ENCODE measurements around the gene HPS6. TPM values are rescaled to one million over a fixed set of nuclear protein-coding genes. Genes with fewer than 3 reads are reported as not detected.
A peak's percentile ranks its signal among the peaks of the same experiment; 100 is the strongest.

Gene HPS6
- total and polyA plus RNA-seq, 11 donors: 7.6 to 23.1 (median 12.4) TPM

DNA sequence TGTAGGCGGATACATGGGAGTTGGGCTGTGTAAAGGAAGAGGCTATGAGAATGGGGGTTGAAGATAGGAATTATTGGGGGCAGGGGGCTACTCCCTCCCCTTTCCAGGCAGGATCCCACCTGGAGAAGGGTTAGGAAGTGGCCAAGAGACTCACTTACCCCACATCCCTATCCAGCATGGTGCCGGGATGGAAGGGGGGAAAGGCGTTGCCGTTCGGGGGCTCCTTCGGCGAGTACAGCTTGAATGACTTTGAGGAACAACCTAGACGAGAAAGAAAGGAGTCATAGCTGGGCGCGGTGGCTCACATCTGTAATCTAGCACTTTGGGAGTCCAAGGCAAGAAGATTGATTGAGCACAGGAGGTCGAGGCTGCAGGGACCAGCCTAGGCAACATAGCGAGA lies 46.1 kb downstream of the HPS6 start:
- Histone ChIP-seq H3K4me1 (peaks cover 0 to 40% (median 34%) of the 10 kb centered on the region in 12 donors), H3K9me3 (no peaks in the 10 kb centered on the region), H3K27me3 (no peaks in the 10 kb centered on the region), H3K27ac (no peak overlapping the region), H3K36me3 (peaks cover 3 to 57% (median 55%) of the 10 kb centered on the region in 9 donors), H3K4me3 (no peak overlapping the region)
- intact Hi-C loops (cut with DNase I): loop anchor here in 1 of 10 donors (5.0 kb wide), 1 partner anchor 39 kb away; no protein-coding TSS in a partner anchor
- ATAC-seq (no peak), DNase-seq (no peak)
- no peak for TF ChIP-seq POLR2A (IDR thresholded peaks at IDR 0.05)
- TF ChIP-seq, protein P1, sequence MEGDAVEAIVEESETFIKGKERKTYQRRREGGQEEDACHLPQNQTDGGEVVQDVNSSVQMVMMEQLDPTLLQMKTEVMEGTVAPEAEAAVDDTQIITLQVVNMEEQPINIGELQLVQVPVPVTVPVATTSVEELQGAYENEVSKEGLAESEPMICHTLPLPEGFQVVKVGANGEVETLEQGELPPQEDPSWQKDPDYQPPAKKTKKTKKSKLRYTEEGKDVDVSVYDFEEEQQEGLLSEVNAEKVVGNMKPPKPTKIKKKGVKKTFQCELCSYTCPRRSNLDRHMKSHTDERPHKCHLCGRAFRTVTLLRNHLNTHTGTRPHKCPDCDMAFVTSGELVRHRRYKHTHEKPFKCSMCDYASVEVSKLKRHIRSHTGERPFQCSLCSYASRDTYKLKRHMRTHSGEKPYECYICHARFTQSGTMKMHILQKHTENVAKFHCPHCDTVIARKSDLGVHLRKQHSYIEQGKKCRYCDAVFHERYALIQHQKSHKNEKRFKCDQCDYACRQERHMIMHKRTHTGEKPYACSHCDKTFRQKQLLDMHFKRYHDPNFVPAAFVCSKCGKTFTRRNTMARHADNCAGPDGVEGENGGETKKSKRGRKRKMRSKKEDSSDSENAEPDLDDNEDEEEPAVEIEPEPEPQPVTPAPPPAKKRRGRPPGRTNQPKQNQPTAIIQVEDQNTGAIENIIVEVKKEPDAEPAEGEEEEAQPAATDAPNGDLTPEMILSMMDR (IDR thresholded peaks at IDR 0.05): no peak
- 91 to 94% (median 93%) methylated on average over 11 to 12 of the region's 12 CpGs for WGBS, 4 donors

DNA sequence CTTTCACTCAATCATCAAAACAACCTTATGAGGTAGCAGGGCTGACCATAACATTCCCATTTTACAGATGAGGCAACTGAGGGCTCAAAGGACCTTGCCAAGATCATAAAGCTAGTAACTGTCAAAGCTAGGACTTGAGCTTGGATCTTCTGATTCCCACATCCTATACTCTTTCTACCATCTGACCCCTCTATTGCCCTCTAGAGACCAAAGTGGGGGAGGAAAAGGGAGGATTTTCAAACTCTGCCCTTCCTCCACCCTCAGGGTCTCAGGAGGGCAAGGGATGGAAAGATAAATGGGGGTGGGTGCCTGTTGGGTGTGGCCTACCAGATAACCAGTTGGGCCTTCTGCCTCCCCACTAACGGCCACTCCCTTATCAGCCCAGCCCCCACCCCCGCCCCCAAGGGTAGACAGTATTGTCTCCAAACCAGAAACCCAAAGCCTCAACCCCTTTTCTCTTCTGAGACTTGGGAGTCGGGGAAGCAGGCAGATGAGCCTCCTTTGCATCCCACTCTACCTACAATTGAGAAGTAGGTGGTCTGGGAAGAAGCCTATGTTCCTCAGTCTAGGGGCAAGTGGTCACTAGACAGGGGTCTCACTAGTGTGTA lies 47.2 kb downstream of the HPS6 start:
- Histone ChIP-seq H3K4me3 (peak overlapping the region in 1 of 12 donors; percentile 72), H3K9me3 (no peaks in the 10 kb centered on the region), H3K4me1 (peaks cover 0 to 50% (median 44%) of the 10 kb centered on the region in 12 donors), H3K36me3 (peaks cover 3 to 47% (median 46%) of the 10 kb centered on the region in 9 donors), H3K27me3 (no peaks in the 10 kb centered on the region), H3K27ac (no peak overlapping the region)
- ATAC-seq (no peak), DNase-seq (no peak)
- no peak for TF ChIP-seq POLR2A (IDR thresholded peaks at IDR 0.05)
- TF ChIP-seq, protein P1 (IDR thresholded peaks at IDR 0.05): peak in 3 of 12 donors; percentile 14 to 20 (median 15)
- intact Hi-C loops (cut with DNase I): loop anchor here in 1 of 10 donors (5.0 kb wide), 1 partner anchor 40 kb away; no protein-coding TSS in a partner anchor
- WGBS, 4 donors: 55 to 61% (median 59%) methylated on average over 3 of the region's 3 CpGs

DNA sequence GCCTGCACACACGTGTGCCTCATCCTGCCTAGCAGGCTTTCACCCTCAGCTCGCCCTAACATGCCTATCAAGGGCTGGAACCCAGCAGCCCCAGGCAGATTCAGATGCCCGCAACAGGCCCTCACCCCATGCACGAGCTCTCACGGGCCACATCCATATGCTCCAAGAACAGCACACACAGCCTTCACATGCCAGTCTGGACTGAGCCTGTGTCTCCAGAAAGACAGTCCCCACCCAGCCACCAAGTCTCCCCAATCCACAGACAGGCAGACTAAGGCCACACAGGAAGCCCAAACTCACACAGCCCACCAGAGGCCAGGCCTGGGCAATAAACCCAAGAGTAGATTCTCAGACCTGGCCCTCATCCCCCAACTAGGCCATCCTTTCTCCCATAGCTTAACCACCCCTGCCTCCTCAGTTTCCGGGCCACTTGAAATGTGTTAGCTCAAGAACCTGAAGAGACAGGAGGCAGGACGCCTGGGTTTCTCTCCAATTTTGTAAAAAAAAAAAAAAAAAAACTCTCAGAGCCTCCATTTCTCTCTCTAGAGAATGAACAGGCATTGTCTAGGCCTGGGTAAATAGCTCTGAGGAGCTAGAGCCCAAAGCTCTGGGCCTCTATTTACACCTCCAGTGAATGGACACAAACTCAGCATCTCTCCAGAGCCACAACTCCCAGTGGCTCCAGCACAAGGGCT lies 48.3 kb downstream of the HPS6 start:
- H3K4me3 ChIP-seq: peak overlapping the region in 10 of 12 donors; percentile 54 to 90 (median 74)
- ATAC-seq: no peak
- intact Hi-C loops (cut with DNase I): loop anchor here in 1 of 10 donors (5.0 kb wide), 1 partner anchor 41 kb away; no protein-coding TSS in a partner anchor

More for the DNA sequence above, 48.3 kb downstream of the HPS6 start:
- TF ChIP-seq POLR2A (IDR thresholded peaks at IDR 0.05): no peak
- TF ChIP-seq, protein P1 (IDR thresholded peaks at IDR 0.05): no peak
- Histone ChIP-seq H3K4me1 (peaks cover 4 to 61% (median 55%) of the 10 kb centered on the region in 12 donors), H3K27me3 (no peaks in the 10 kb centered on the region), H3K36me3 (peaks cover 3 to 36% (median 35%) of the 10 kb centered on the region in 9 donors), H3K9me3 (no peaks in the 10 kb centered on the region), H3K27ac (peak overlapping the region in 8 of 12 donors; percentile 80 to 99 (median 95))
- WGBS, 4 donors: 45 to 48% (median 46%) methylated on average over 7 of the region's 7 CpGs
- DNase-seq: no peak

Data from heart left ventricle (tissue), 16 donors.